Fibroblast of lung (primary cell): ENCODE results near the gene NECTIN1.

Experiments
- CTCF ChIP-seq, 2 donors: IDR thresholded peaks in 1 of 2; conservative IDR thresholded peaks in 1 of 2; 1 replicate in 1 of 2; 2 replicates in 1 of 2; pipeline ENCODE4 v1.5.1; 2011 to 2012; ENCODE audit warnings: low read length in 2 of 2, control low read depth in 1 of 2, inconsistent platforms in 1 of 2, low read depth in 1 of 2, mild to moderate bottlenecking in 1 of 2
- EZH2 ChIP-seq: IDR thresholded peaks from 2 replicates; pipeline ENCODE4 v1.5.1; 2012; ENCODE audit warnings: low read length, control low read depth, mild to moderate bottlenecking; ENCODE audit errors: missing control alignments

GRCh38 chr11:119634301-119634700 is 94.7 kb downstream of the NECTIN1 start:
- no peak for TF ChIP-seq CTCF (conservative IDR thresholded peaks at IDR 0.05 in 1 of 2, IDR thresholded peaks at IDR 0.05 in 1 of 2; ENCODE audit: low read depth in 1 of 2, low read length in 2 of 2)
- TF ChIP-seq EZH2 = no peak
